Activated effector memory CD4-positive, alpha-beta T cell treated with anti-CD3 and anti-CD28 coated beads, Interleukin-2, amount 50 U/mL, for 16 hours (primary cell): ENCODE results near the gene THEM5.

Experiments used
- DNase-seq: peaks from one replicate; pipeline ENCODE4 v3.0.0-alpha.2; 2020

THEM5 gene

GRCh38 chr1:151817353-151817730 lies 36.2 kb downstream of the THEM5 start:
- no peak for DNase-seq

- DNase-seq: no peak
Measured at GRCh38 chr1:151816548-151817352, 36.8 kb downstream of the THEM5 start.

GRCh38 chr1:151815716-151816327 lies 37.7 kb downstream of the THEM5 start:
- DNase-seq: peak; percentile 79

- DNase-seq: no peak
Measured at GRCh38 chr1:151814971-151815545, 38.5 kb downstream of the THEM5 start.

- DNase-seq: no peak
Measured at GRCh38 chr1:151814426-151814825, 39.1 kb downstream of the THEM5 start.

GRCh38 chr1:151813271-151813977 lies 40.1 kb downstream of the THEM5 start:
- DNase-seq: no peak

GRCh38 chr1:151811181-151811580 lies 42.3 kb downstream of the THEM5 start:
- DNase-seq: peak; percentile 12

GRCh38 chr1:151809985-151810556 lies 43.4 kb downstream of the THEM5 start:
- no peak for DNase-seq

GRCh38 chr1:151809290-151809984 lies 44.1 kb downstream of the THEM5 start:
- DNase-seq: peak; percentile 6

GRCh38 chr1:151807766-151808165 lies 45.7 kb downstream of the THEM5 start:
- no peak for DNase-seq

GRCh38 chr1:151807131-151807530 lies 46.4 kb downstream of the THEM5 start:
- DNase-seq: peak; percentile 34

GRCh38 chr1:151806170-151806569 lies 47.3 kb downstream of the THEM5 start:
- DNase-seq: no peak

- no peak for DNase-seq
Measured at GRCh38 chr1:151805066-151805820, 48.3 kb downstream of the THEM5 start, which contains the start of gene LINGO4. LINGO4 (minus strand) TSS chr1:151805419; CDS start chr1:151802704, 2,715 bp downstream.

- DNase-seq: no peak
Measured at GRCh38 chr1:151803915-151804314, 49.6 kb downstream of the THEM5 start.

GRCh38 chr1:151803164-151803563 lies 50.3 kb downstream of the THEM5 start:
- no peak for DNase-seq

- no peak for DNase-seq
Measured at GRCh38 chr1:151802372-151802771, 51.1 kb downstream of the THEM5 start.

- DNase-seq: no peak
Measured at GRCh38 chr1:151801846-151802245, 51.7 kb downstream of the THEM5 start.

GRCh38 chr1:151801310-151801820 lies 52.1 kb downstream of the THEM5 start:
- no peak for DNase-seq

- no peak for DNase-seq
Measured at GRCh38 chr1:151800830-151801229, 52.7 kb downstream of the THEM5 start.

GRCh38 chr1:151799179-151800022 lies 54.1 kb downstream of the THEM5 start:
- DNase-seq: no peak
